T-helper 2 cell (primary cell): ENCODE results near the gene ZNF267.
"Not testable (repeated sequence)": the region's sequence is repeated elsewhere in the genome, so short reads cannot be mapped to it uniquely, and the experiment has no call there.

ENCODE experiments used
- DNase-seq, 5 experiments: peaks; one replicate each; pipeline versions ENCODE4 v3.0.0 to v3.0.0-alpha.2; 2012 to 2022

ZNF267 gene

GRCh38 chr16:31879937-31880321 is 6.3 kb downstream of the ZNF267 start:
- no peak for DNase-seq

DNA sequence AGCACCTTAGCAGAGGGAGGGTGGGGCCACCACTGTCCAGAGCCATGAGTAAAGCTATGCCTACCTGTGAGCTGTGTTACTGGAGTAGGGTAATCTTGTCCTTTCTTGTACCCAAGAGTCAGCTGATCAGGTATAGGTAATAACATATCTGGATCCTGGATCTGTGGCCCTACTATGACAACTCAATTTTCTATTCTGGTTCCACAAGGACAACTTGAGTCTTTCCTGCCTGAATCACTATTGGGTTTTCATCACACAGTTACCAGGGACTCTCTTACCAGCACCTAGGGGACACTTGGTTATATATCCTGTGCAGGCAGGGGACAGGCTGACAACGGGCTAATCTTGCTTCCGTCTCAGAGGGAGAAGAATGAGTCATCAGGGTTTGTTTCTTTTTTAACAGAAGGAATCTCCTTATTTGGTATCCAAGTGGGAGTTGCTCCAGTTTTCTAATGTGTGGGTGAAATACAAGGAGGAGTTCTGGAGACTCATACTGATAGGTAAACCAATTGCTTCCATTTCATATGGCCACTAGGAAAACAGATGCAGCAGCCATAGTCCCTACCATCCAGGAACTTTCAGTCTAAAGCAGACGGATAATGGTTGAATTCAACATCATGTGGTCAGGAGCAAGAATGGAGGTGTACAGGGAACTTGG is 6.8 kb downstream of the ZNF267 start:
- peak in 1 of 5 experiments; percentile 52 for DNase-seq

- no peak for DNase-seq
Measured at GRCh38 chr16:31886227-31886626, 12.6 kb downstream of the ZNF267 start.

DNA sequence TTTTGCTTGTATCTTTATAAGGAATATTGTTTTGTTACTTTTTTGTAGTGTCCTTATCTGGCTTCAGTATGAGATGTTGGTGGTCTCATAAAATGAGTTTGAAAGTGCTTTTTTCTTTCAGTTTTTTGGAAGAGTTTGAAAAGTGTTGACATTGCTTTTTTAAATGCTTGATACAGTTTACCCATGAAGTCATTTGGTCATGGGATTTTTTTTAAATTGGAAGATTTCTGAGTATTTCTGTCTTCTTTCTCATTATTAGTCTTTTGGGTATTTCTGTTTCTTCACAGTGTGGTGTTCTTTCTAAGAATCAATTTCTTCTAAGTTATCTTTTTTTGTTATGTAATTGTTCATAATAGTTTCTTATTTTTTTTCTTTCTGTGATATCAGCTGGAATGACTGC is 15.1 kb downstream of the ZNF267 start:
- DNase-seq: no peak

GRCh38 chr16:31892111-31892510 is 18.5 kb downstream of the ZNF267 start:
- DNase-seq: not testable (repeated sequence)

GRCh38 chr16:31893824-31894223 is 20.2 kb downstream of the ZNF267 start:
- DNase-seq: no peak

- no peak for DNase-seq
Measured at GRCh38 chr16:31897283-31897682, 23.7 kb downstream of the ZNF267 start.

DNA sequence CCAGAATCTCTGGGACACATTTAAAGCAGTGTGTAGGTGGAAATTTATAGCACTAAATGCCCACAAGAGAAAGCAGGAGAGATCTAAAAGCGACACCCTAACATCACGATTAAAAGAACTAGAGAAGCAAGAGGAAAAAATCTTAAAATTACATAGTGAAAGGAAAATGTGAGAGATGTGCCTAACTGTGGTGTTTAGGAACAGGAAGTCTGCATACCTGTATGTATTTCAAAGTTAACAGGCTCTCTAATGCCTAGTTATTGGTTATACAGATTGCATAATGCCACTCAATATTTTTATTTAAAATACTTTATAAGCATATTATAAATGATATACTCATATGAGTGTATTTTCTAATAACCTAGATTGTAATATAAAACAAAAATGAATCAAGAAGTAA is 25.9 kb downstream of the ZNF267 start:
- no peak for DNase-seq

- not testable (repeated sequence) for DNase-seq
Measured at GRCh38 chr16:31904571-31904970, 31.0 kb downstream of the ZNF267 start.

DNA sequence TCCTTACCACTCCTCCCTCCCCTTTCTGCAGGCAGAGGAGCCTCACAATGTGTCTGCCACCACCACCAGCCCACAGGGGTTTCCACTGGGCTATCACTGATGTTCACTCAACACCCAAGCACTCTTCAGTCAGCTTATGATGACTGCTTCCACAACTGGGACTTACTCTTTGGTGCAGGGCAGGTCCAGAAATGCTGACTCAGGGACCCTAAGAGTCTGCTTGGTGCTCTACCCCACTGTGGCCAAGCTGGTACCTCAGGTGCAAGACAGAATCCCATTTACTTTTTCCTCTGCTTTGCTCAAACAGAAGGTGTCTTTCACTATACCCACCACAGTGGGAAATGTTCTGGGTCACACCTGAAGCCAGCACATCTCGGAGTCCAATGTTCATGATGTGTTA is 40.1 kb downstream of the ZNF267 start:
- no peak for DNase-seq

- DNase-seq: peak in 1 of 5 experiments; percentile 12
Measured at GRCh38 chr16:31916056-31916488, 42.5 kb downstream of the ZNF267 start.

DNA sequence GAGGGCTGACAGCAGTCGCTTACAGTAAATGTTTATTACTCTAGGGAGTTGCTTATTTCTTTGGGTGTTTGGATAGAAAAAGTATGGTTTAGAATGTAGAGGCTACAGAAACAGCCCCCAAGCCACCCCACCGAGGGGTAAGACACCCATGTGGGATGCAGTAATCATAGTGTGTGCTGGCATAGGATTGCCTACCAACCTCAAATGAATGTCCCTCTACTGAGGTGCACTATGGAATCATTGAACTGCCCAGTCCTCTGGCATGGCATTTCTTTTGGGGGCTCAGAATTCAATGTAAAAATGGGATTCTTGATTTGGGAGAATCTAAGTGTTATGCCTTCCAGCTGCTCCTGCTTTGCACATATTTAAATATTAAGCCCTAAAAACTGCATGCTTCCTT is 46.8 kb downstream of the ZNF267 start:
- DNase-seq: no peak

DNA sequence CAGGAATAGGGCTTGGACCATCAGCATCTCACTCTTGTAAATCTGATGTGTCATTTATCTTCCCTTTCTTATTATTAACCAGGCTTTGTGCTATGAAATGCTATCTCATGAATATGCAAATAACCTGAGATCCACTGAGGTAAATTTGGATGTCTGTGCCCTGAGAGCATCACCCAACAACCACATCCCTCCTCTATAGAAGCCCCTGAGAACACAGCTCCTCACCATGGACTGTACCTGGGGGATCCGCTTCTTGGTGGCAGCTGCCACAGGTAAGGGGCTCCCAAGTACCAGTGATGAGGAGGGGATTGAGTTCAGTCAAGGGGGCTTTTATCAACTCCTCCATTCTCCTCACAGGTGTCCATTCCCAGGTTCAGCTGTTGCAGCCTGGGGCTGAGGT is 78.2 kb downstream of the ZNF267 start:
- not testable (repeated sequence) for DNase-seq

GRCh38 chr16:31952206-31952605 is 78.6 kb downstream of the ZNF267 start:
- DNase-seq: peak in 2 of 5 experiments; percentile 7 to 21

DNA sequence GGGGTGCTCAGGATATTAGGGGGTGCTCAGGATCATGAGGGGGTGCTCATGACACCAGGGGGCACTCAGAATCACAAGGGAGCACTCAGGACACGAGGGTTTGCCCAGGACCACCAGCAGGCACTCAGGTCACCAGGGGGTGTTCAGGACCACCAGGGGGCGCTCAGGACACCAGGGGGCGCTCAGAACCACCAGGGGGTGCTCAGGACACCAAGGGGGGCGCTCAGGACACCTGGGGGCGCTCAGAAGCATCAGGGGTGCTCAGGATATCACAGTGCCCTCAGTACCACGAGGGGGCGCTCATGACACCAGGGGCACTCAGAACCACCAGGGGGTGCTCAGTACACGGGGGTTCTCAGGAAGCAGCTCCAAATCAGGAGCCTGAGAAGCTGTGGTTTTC is 82.6 kb downstream of the ZNF267 start:
- DNase-seq: peak in 3 of 5 experiments; percentile 5 to 40 (median 30)

DNA sequence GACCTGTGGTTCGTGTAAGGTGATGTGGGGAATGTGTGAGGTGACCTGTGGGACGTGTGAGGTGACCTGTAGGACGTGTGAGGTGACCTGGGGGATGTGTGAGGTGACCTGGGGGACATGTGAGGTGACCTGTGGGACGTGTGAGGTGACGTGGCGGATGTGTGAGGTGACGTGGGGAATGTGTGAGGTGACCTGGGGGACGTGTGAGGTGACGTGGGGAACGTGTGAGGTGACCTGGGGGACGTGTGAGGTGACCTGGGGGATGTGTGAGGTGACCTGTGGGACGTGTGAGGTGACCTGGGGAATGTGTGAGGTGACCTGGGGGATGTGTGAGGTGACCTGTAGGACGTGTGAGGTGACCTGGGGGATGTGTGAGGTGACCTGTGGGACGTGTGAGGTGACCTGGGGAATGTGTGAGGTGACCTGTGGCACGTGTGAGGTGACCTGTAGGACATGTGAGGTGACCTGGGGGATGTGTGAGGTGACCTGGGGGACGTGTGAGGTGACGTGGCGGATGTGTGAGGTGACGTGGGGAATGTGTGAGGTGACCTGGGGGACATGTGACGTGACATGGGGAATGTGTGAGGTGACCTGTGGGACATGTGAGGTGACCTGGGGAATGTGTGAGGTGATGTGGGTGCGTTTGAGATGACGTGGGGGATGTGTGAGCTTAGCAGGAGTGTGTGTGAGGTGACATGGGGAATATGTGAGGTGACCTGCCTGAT is 86.7 kb downstream of the ZNF267 start:
- DNase-seq: peak in 1 of 5 experiments; percentile 57
